Loucy (cell line): ENCODE results near the gene NUAK1.

Experiments used
- CTCF ChIP-seq: fragments of 200-600 bp; sonication (generic); conservative IDR thresholded peaks from 2 replicates; pipeline ENCODE4 v1.5.1; 2014; ENCODE audit warnings: mild to moderate bottlenecking, antibody characterized with exemption, low read length
- EZH2phosphoT487 ChIP-seq: fragments of 200-600 bp; IDR thresholded peaks from 2 replicates; pipeline ENCODE4 v1.6.1; 2018; ENCODE audit warnings: antibody characterized with exemption, mild to moderate bottlenecking, moderate library complexity, borderline replicate concordance

DNA sequence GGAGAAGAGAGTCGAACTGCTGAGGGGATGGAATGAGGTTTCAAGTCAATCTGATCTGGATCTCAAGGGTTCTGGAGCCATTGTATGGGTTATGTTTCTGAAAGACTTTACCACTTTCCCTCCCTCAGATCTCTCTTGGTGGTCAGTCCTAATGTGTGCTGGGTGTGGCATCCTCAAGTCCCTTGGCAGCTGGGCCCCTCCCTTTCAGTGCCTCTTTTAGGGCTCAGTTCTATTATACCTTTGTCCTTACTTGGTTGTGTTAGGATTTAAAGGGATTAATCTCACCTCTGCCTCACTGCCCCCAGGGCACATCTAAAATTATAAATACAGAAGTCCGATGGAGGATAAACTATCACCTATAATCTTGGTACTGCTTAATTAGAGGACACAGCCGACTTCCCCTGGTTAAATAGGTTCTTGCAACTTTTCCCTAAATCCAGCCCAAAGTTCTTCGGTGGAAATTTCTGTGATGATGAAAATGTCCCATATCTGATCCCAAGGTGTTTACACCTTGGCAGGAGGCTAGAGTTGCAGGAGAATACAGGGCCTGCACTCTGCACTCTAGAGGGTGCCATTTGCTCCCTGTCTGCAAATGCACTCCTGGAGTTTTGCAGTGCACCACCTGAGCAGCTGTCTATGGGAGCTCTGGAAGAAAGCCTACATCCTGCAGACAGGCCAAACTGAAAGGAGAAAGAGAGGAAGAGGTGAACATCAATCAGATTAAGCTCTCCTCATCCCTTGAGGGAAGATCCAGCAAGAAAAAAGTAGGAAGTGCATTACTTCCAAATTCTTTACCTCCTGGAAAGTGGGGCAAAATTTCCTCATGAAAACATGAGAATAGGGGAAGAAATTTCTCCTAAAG, 106.8 kb downstream of the NUAK1 start:
- no peak for TF ChIP-seq EZH2phosphoT487
- TF ChIP-seq CTCF = no peak
